Measurements from ENCODE around the gene PRRX2.

DNA sequence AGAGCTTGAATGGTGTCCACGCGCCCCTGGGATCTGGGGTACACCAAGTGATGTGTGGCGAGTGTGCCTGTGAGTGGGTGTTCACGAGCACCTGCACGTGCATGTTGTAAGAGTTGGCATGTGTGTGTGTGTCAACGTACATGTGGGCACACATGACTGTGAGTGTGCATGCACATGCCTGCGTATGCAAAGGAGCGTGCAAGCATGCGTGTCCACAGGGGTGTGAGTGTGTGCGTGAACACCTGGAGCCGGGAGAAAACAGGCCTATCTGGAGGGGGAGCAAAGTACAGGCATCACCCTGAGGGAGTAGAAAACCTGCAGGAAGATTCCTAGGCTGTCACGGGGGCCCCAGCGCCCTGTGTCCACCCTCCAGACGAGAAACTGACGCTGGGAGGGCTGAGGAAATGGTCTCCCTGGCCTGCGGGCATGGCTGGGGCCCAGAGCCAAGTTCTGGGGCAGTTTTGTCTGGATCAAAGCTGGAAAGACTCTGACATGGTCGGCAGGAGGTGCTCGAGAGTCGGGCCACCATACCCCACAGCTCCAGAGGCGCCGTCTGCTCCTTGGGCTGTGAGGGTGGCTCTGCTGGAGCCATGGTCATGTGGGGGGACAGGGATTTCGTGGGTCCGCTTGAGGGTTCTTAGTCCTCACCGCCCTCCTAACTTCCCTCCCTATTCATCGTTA, 55.6 kb downstream of the PRRX2 start:
- TF ChIP-seq, protein P1, sequence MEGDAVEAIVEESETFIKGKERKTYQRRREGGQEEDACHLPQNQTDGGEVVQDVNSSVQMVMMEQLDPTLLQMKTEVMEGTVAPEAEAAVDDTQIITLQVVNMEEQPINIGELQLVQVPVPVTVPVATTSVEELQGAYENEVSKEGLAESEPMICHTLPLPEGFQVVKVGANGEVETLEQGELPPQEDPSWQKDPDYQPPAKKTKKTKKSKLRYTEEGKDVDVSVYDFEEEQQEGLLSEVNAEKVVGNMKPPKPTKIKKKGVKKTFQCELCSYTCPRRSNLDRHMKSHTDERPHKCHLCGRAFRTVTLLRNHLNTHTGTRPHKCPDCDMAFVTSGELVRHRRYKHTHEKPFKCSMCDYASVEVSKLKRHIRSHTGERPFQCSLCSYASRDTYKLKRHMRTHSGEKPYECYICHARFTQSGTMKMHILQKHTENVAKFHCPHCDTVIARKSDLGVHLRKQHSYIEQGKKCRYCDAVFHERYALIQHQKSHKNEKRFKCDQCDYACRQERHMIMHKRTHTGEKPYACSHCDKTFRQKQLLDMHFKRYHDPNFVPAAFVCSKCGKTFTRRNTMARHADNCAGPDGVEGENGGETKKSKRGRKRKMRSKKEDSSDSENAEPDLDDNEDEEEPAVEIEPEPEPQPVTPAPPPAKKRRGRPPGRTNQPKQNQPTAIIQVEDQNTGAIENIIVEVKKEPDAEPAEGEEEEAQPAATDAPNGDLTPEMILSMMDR (IDR thresholded peaks at IDR 0.05) = no peak
- no peak for TF ChIP-seq POLR2A (IDR thresholded peaks at IDR 0.05)
